NB4 (cell line): ENCODE measurements around the gene CDH10.

ENCODE experiments used
- DNase-seq: peaks from one replicate; pipeline ENCODE4 v3.0.0; 2010; ENCODE audit warnings: low read depth
- H3K4me3 ChIP-seq: one replicate; pipeline ENCODE4 v1.5.1; 2011; ENCODE audit warnings: mild to moderate bottlenecking, low read depth, low read length, moderate library complexity
- MYC ChIP-seq: IDR thresholded peaks from 2 replicates; pipeline ENCODE4 v1.6.1; 2011; ENCODE audit warnings: low read depth, low read length
- POLR2A ChIP-seq: IDR thresholded peaks from 2 replicates; pipeline ENCODE4 v1.6.1; 2011; ENCODE audit warnings: mild to moderate bottlenecking; ENCODE audit not compliant: insufficient read length; ENCODE audit errors: extremely low read depth
- TF ChIP-seq, protein P1 (sequence below): IDR thresholded peaks from 2 replicates; pipeline ENCODE4 v1.6.1; 2011; ENCODE audit warnings: low read depth, low read length
- TF ChIP-seq, protein P2 (sequence below): IDR thresholded peaks from one replicate; pipeline ENCODE4 v1.5.1; 2012; ENCODE audit warnings: low read depth, low read length

Gene CDH10

DNA sequence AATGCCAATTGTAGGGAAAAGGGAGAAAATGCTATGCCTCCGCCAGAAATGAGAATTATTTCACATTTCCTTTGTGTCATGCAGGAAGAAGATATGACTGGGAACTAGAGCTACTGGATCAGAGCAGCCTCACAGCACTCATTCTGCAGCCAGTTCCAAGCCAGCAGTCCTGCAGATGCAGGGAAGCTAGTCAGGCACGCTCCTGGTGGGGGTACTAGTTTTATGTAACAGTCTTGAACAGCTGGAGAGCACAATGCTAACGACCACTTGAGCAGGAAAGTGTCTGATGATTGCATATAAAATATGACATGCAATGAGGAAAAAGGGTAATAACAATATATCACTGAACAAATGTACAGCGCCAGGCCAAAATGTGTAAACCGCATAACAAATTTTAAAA lies 21.7 kb downstream of the CDH10 start:
- TF ChIP-seq MYC (no peak), POLR2A (no peak)
- TF ChIP-seq, protein P1, sequence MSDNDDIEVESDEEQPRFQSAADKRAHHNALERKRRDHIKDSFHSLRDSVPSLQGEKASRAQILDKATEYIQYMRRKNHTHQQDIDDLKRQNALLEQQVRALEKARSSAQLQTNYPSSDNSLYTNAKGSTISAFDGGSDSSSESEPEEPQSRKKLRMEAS = no peak
- TF ChIP-seq, protein P2, sequence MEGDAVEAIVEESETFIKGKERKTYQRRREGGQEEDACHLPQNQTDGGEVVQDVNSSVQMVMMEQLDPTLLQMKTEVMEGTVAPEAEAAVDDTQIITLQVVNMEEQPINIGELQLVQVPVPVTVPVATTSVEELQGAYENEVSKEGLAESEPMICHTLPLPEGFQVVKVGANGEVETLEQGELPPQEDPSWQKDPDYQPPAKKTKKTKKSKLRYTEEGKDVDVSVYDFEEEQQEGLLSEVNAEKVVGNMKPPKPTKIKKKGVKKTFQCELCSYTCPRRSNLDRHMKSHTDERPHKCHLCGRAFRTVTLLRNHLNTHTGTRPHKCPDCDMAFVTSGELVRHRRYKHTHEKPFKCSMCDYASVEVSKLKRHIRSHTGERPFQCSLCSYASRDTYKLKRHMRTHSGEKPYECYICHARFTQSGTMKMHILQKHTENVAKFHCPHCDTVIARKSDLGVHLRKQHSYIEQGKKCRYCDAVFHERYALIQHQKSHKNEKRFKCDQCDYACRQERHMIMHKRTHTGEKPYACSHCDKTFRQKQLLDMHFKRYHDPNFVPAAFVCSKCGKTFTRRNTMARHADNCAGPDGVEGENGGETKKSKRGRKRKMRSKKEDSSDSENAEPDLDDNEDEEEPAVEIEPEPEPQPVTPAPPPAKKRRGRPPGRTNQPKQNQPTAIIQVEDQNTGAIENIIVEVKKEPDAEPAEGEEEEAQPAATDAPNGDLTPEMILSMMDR = no peak
- DNase-seq = no peak
- no peak overlapping the region for H3K4me3 ChIP-seq

DNA sequence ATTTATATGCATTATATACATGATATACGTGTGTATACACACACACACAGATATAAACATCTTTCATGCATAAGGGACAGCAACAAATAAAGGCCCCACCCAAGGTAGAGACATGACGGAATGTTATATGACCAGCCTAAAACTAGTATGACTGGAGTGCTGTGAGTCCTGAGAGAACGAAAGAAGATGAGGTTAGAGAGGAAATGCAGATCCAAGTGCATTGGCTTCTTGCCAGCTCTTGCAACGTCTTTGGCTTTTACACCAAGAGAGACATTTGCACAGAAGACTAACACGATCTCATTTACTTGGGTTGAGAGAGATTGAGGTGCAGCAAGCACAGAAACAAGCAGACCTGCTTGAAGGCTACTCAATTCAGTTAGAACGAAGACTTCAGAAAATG lies 23.0 kb downstream of the CDH10 start:
- H3K4me3 ChIP-seq = no peak overlapping the region
- TF ChIP-seq POLR2A (no peak), MYC (no peak)
- TF ChIP-seq, protein P2 = no peak
- TF ChIP-seq, protein P1 = no peak
- DNase-seq = peak; percentile 16

DNA sequence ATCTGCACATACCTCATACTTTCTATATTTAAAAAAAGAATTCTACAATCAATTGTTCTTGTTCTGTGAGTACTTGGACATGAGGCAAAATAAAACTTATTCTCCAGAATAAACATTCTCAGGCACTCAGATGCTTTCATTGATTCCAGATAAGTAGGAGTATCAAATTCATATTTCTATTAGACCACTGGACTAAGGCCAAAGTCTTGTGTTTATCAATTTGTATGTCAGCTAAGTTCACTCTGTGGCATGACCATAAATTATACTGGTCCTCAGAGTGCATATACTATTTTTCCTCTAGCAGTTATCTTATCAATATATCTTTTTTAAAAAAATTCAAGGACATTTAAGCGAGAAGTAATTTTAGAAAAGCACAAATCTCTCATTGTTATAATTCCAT lies 28.2 kb downstream of the CDH10 start:
- no peak overlapping the region for H3K4me3 ChIP-seq
- TF ChIP-seq, protein P1 = no peak
- no peak for TF ChIP-seq POLR2A
- no peak for TF ChIP-seq MYC
- TF ChIP-seq, protein P2 = no peak
- no peak for DNase-seq

DNA sequence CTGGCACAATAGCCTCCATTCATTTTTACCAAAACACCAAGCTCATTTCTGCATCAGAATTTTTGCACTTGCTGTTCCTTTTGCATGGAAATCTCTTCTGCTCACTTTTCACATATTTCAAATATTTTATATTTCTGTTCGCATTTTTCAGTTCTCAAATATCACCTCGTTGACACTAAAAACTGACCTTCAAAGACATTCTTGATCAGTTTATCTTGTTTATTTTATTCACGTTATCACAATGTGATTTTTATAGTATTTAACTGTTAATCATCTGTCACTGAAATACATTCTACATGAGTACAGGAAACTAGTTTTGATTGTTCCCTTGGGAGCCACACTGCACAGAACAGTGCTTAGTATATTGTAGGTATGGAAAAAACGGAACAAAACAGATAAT lies 29.6 kb downstream of the CDH10 start:
- TF ChIP-seq, protein P2 = no peak
- peak; percentile 25 for DNase-seq
- H3K4me3 ChIP-seq = no peak overlapping the region

DNA sequence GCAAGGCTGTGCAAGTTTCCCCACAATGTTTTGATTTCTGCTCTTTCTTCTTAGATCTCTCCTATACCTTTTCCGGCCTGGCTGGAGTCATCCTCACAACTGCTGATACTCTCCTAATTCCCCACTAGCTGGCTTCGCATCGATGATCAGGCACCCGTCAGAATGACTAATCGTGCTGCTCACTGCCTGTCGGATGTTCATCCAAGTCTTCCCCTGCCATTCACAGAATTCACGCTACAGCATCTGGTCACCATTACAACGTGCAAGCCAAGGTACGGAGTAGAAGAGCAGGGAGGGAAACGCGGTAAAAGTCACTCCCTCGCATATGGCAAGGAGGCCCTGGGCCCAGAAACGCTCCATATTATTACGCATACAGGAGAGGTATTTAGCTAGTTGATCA lies 35.1 kb downstream of the CDH10 start:
- no peak for TF ChIP-seq MYC
- TF ChIP-seq, protein P2 = no peak
- TF ChIP-seq POLR2A = no peak
- TF ChIP-seq, protein P1 = no peak
- no peak for DNase-seq
- no peak overlapping the region for H3K4me3 ChIP-seq

DNA sequence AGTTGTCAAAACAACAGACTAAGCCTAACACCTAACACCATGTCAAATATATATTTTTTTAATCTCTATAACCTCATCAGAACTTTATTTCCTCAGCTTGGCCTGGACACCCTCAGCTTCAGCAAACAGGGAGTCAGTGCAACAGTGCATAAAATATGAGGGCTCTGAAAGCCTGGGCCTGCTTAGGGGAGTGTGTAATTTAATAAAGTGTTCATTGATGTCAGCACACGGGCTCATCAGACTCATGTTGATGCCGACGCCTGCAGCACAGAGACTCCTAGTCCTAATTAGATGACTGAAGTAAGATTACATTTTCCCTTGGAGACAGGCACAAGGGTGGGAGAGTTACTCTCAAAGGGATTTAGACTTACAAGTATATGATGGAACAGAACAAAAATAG lies 37.8 kb downstream of the CDH10 start:
- no peak overlapping the region for H3K4me3 ChIP-seq
- TF ChIP-seq, protein P2 = no peak
- TF ChIP-seq MYC (no peak), POLR2A (no peak)
- TF ChIP-seq, protein P1 = no peak
- no peak for DNase-seq
